ENCODE measurements around the gene GUCY2F. TPM values are rescaled to one million over a fixed set of nuclear protein-coding genes. Genes with fewer than 3 reads are reported as not detected.

GUCY2F gene
- total and polyA plus RNA-seq, 5 donors: not detected

- no peak overlapping the region for H3K27ac ChIP-seq (ENCODE audit: low read length)
- no peak for ATAC-seq
- H3K9me3 ChIP-seq (ENCODE audit: control insufficient read depth, low read length): no peaks in the 10 kb centered on the region
- no peaks in the 10 kb centered on the region for H3K4me1 ChIP-seq (ENCODE audit: control insufficient read depth, insufficient read depth, low read length)
- no peak overlapping the region for H3K4me3 ChIP-seq (ENCODE audit: low read length)
- DNase-seq: no peak
- 36% methylated on average over 3 of the region's 3 CpGs for WGBS
- intact Hi-C loops (cut with DNase I): no loop called here
- H3K27me3 ChIP-seq (ENCODE audit: control insufficient read depth, insufficient read depth): no peaks in the 10 kb centered on the region
Observed at GRCh38 chrX:109360301-109360700, 121.6 kb downstream of the GUCY2F start.

GRCh38 chrX:109357706-109358105, 124.2 kb downstream of the GUCY2F start:
- intact Hi-C loops (cut with DNase I): no loop called here
- H3K9me3 ChIP-seq (ENCODE audit: control insufficient read depth, low read length): no peaks in the 10 kb centered on the region
- no peak overlapping the region for H3K27ac ChIP-seq (ENCODE audit: low read length)
- H3K27me3 ChIP-seq (ENCODE audit: control insufficient read depth, insufficient read depth): no peaks in the 10 kb centered on the region
- no peak overlapping the region for H3K4me3 ChIP-seq (ENCODE audit: low read length)
- DNase-seq (no peak), ATAC-seq (no peak)
- H3K4me1 ChIP-seq (ENCODE audit: control insufficient read depth, insufficient read depth, low read length): no peaks in the 10 kb centered on the region
- WGBS: 92% methylated on average over 3 of the region's 3 CpGs

DNA sequence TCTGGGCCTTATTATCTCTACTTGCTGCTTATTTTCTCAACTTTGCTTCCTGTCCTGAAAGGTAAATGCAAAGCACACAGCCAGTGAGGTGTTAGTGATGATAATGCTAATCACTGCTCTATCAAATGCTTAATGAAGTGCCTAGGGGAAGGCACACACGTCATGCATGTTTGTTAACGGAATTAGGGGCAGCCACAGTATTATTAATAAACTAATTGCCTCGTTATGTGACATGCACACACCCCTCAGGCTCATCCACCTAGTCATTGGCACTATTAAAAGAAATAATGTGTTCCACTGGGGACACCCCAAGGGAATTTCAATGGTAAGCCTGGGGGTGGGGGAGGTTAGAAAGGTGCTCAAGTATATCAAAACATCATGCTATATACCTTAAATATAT, 125.2 kb downstream of the GUCY2F start:
- DNase-seq: no peak
- H3K9me3 ChIP-seq (ENCODE audit: control insufficient read depth, low read length): no peaks in the 10 kb centered on the region
- no peak overlapping the region for H3K27ac ChIP-seq (ENCODE audit: low read length)
- no peaks in the 10 kb centered on the region for H3K4me1 ChIP-seq (ENCODE audit: control insufficient read depth, insufficient read depth, low read length)
- ATAC-seq: no peak
- WGBS: 58% methylated on average over 3 of the region's 3 CpGs
- intact Hi-C loops (cut with DNase I): no loop called here
- H3K4me3 ChIP-seq (ENCODE audit: low read length): no peak overlapping the region
- no peaks in the 10 kb centered on the region for H3K27me3 ChIP-seq (ENCODE audit: control insufficient read depth, insufficient read depth)

DNA sequence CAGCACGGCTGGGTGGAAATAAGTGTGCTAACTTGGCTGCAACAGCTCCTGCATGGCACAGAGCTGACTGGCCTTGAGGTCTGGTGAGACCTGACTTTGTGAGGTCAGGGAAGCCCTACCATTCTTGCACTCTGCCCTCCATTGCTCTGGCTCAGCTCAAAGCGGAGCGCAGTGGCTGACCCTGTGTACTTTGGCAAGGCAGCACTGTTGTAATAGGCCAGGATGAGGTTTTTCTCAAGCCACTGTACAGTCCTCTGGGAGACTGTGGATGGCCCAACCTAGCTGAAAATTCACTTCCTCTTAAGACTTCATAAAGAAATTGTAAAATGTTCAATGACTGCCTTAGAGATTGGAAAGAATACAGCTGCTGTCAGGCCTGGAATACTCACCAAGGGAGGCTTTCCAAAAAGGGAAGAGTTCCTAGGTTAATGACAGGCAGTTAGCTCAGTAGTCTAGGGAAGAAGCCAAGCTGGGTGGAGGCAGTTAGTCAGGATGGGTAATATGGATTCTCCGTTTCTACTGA, 129.8 kb downstream of the GUCY2F start:
- no peaks in the 10 kb centered on the region for H3K4me1 ChIP-seq (ENCODE audit: control insufficient read depth, insufficient read depth, low read length)
- ATAC-seq: peak; percentile 92 to 96
- no peak overlapping the region for H3K4me3 ChIP-seq (ENCODE audit: low read length)
- 32% methylated on average over 4 of the region's 4 CpGs for WGBS
- peak overlapping the region; percentile 13 for H3K27ac ChIP-seq (ENCODE audit: low read length)
- intact Hi-C loops (cut with DNase I): no loop called here
- peak; percentile 53 to 66 (median 61) for DNase-seq
- H3K27me3 ChIP-seq (ENCODE audit: control insufficient read depth, insufficient read depth): no peaks in the 10 kb centered on the region
- H3K9me3 ChIP-seq (ENCODE audit: control insufficient read depth, low read length): no peaks in the 10 kb centered on the region

DNA sequence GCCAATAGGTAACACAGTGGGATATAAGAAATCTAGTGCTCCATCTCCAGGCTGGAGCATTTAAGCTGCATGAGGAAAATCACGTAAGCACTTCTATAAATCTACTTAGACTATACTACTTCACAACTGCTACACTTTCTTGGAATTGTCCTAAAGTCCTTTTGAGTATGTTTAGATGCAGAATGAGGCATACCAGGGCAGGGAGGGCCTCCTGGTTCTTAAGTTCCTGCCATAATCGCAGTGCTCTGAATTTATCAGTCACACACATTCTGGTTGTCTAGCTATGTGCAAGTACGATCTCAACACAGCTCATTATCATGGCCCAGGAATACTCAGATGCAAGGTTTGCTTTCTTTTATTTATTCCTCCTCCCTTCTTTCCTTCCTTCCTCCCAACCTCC, 130.3 kb downstream of the GUCY2F start:
- Histone ChIP-seq H3K4me1 (ENCODE audit: control insufficient read depth, insufficient read depth, low read length) (no peaks in the 10 kb centered on the region), H3K27me3 (ENCODE audit: control insufficient read depth, insufficient read depth) (no peaks in the 10 kb centered on the region), H3K27ac (ENCODE audit: low read length) (no peak overlapping the region), H3K9me3 (ENCODE audit: control insufficient read depth, low read length) (no peaks in the 10 kb centered on the region), H3K4me3 (ENCODE audit: low read length) (no peak overlapping the region)
- DNase-seq (no peak), ATAC-seq (peak in 1 of 2 donors; percentile 28)
- WGBS: 35% methylated on average over 3 of the region's 3 CpGs
- intact Hi-C loops (cut with DNase I): no loop called here

- H3K9me3 ChIP-seq (ENCODE audit: control insufficient read depth, low read length): no peaks in the 10 kb centered on the region
- ATAC-seq (no peak), DNase-seq (no peak)
- H3K4me3 ChIP-seq (ENCODE audit: low read length): no peak overlapping the region
- 50% methylated on average over 4 of the region's 4 CpGs for whole genome bisulfite sequencing
- H3K27ac ChIP-seq (ENCODE audit: low read length): no peak overlapping the region
- H3K4me1 ChIP-seq (ENCODE audit: control insufficient read depth, insufficient read depth, low read length): no peaks in the 10 kb centered on the region
- H3K27me3 ChIP-seq (ENCODE audit: control insufficient read depth, insufficient read depth): no peaks in the 10 kb centered on the region
- intact Hi-C loops (cut with DNase I): no loop called here
Observed at GRCh38 chrX:109350551-109350950, 131.3 kb downstream of the GUCY2F start.

DNA sequence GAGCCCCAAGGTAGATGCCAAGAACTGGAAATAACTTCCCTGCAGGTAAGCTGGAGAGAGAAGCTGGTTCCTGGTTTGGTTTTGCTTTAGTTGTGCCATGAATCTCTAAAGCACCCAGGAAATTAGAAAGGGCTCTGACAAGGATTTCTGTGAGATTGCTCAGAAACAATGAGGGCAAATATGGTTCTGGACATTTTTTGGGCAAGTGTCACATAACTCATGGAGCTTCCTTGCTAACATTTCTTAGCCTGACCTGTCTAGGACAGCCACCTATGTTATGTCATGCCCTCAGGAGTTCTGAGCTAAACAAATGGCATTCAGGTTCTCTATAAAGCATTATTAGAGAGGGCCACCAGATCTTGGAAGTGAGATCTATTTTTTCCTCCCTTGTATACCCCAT, 131.8 kb downstream of the GUCY2F start:
- ATAC-seq: no peak
- Histone ChIP-seq H3K4me1 (ENCODE audit: control insufficient read depth, insufficient read depth, low read length) (no peaks in the 10 kb centered on the region), H3K4me3 (ENCODE audit: low read length) (no peak overlapping the region), H3K27me3 (ENCODE audit: control insufficient read depth, insufficient read depth) (no peaks in the 10 kb centered on the region), H3K27ac (ENCODE audit: low read length) (no peak overlapping the region), H3K9me3 (ENCODE audit: control insufficient read depth, low read length) (no peaks in the 10 kb centered on the region)
- intact Hi-C loops (cut with DNase I): no loop called here
- DNase-seq: no peak

DNA sequence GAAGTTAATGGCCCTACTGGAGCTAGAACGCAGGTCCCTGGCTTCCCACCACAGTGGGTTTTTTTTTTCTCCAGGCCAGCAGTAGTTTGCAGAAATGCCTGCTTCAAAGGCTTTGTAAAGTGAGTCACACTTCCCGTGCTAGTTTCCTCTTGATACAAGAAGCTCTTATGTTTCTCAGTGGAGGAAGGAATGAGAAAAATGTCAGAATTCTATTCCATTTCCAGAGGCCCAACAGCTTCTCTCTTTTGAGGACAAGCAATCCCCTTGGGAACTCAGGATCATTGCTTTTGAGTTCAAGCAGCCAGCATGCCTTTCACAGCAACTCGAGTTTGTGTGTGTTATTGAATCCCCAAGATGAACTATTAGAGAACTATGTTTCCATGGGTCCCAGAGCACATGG, 134.3 kb downstream of the GUCY2F start:
- DNase-seq (no peak), ATAC-seq (peak in 1 of 2 donors; percentile 44)
- intact Hi-C loops (cut with DNase I): no loop called here
- Histone ChIP-seq H3K27me3 (ENCODE audit: control insufficient read depth, insufficient read depth) (no peaks in the 10 kb centered on the region), H3K4me3 (ENCODE audit: low read length) (no peak overlapping the region), H3K4me1 (ENCODE audit: control insufficient read depth, insufficient read depth, low read length) (no peaks in the 10 kb centered on the region), H3K27ac (ENCODE audit: low read length) (no peak overlapping the region), H3K9me3 (ENCODE audit: control insufficient read depth, low read length) (no peaks in the 10 kb centered on the region)
- WGBS: 16% methylated on average over 3 of the region's 3 CpGs

DNA sequence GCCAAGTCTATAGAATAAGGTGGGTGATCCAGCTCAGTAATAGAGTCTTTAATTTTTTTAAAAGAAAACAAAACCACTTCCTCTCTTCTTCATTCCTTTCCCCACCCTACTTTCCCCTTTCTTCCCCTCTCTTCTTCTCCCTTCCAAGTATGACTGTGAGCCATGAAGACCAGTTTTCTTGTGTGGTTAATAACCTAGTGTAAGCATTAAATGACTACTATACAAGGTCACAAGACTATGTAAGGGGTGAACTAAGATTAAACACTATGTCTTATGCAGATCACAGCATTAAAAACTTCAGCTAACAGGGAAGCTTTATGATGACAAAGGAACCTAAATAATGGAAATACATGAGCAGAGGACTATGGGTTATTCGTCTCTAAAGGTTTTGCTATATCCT, 135.4 kb downstream of the GUCY2F start:
- intact Hi-C loops (cut with DNase I): no loop called here
- no peak for ATAC-seq

DNA sequence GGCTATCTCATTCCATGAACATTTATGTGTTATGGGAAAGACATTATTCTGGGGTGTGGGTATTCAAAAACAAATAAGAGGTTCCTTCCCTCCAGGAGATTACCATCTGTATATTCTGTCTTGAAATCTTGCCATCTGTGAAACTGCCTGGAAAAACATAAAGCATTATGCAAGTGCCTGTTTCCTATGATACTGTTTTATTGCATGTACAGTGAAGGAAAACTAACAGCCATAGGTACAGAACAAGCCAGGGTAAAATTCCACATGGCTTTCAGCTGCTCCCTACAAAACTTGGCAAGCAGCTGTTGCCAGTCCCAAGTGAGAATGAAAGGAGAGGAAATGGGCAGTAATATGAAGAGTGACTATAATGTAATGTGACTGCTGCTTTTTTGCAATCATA, 136.0 kb downstream of the GUCY2F start:
- Histone ChIP-seq H3K27me3 (ENCODE audit: control insufficient read depth, insufficient read depth) (no peaks in the 10 kb centered on the region), H3K4me3 (ENCODE audit: low read length) (no peak overlapping the region), H3K27ac (ENCODE audit: low read length) (no peak overlapping the region), H3K4me1 (ENCODE audit: control insufficient read depth, insufficient read depth, low read length) (no peaks in the 10 kb centered on the region), H3K9me3 (ENCODE audit: control insufficient read depth, low read length) (no peaks in the 10 kb centered on the region)
- DNase-seq (no peak), ATAC-seq (no peak)
- intact Hi-C loops (cut with DNase I): no loop called here

More for the DNA sequence above, 135.4 kb downstream of the GUCY2F start:
- no peaks in the 10 kb centered on the region for H3K4me1 ChIP-seq (ENCODE audit: control insufficient read depth, insufficient read depth, low read length)
- no peaks in the 10 kb centered on the region for H3K27me3 ChIP-seq (ENCODE audit: control insufficient read depth, insufficient read depth)
- no peak for DNase-seq
- no peak overlapping the region for H3K27ac ChIP-seq (ENCODE audit: low read length)
- H3K4me3 ChIP-seq (ENCODE audit: low read length): no peak overlapping the region
- 77% methylated on average over 1 of the region's 1 CpG for WGBS
- no peaks in the 10 kb centered on the region for H3K9me3 ChIP-seq (ENCODE audit: control insufficient read depth, low read length)

DNA sequence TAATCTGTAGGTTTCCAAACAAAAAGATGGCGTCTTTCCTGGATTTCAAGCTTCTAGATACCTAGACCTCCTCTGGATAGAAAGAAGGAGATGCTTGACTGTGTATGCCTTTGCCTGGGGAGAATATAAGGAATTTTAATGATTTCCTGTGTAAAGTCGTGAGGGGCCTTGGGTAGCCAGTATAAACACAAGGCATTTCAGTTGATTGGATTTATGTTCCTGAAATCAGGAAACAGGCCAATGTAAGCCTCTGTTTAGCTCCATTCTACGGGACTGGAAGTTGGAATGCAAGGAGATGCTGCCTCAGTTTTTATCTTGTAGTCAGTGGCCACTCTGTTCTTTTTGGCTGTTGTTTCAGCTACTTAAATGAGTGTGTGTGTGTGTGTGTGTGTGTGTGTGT, 137.2 kb downstream of the GUCY2F start:
- intact Hi-C loops (cut with DNase I): no loop called here
- Histone ChIP-seq H3K4me3 (ENCODE audit: low read length) (no peak overlapping the region), H3K9me3 (ENCODE audit: control insufficient read depth, low read length) (no peaks in the 10 kb centered on the region), H3K4me1 (ENCODE audit: control insufficient read depth, insufficient read depth, low read length) (no peaks in the 10 kb centered on the region), H3K27me3 (ENCODE audit: control insufficient read depth, insufficient read depth) (no peaks in the 10 kb centered on the region), H3K27ac (ENCODE audit: low read length) (no peak overlapping the region)
- 52% methylated on average over 3 of the region's 3 CpGs for WGBS
- ATAC-seq (no peak), DNase-seq (no peak)

- no peak for DNase-seq
- WGBS: 47% methylated on average over 1 of the region's 1 CpG
- Histone ChIP-seq H3K27ac (ENCODE audit: low read length) (no peak overlapping the region), H3K4me3 (ENCODE audit: low read length) (no peak overlapping the region), H3K4me1 (ENCODE audit: control insufficient read depth, insufficient read depth, low read length) (no peaks in the 10 kb centered on the region), H3K9me3 (ENCODE audit: control insufficient read depth, low read length) (no peaks in the 10 kb centered on the region), H3K27me3 (ENCODE audit: control insufficient read depth, insufficient read depth) (no peaks in the 10 kb centered on the region)
- intact Hi-C loops (cut with DNase I): no loop called here
- ATAC-seq: no peak
Observed at GRCh38 chrX:109344101-109344500, 137.8 kb downstream of the GUCY2F start.
